ENCODE measurements around the gene ADAMTS19. TPM values are rescaled to one million over a fixed set of nuclear protein-coding genes. Genes with fewer than 3 reads are reported as not detected.

The ADAMTS19 gene
- total and polyA plus RNA-seq, 8 donors, result 0.05 to 18.0 (median 0.87) TPM; not detected in 4

- Histone ChIP-seq H3K9me3 (no peaks in the 10 kb centered on the region), H3K27ac (no peak overlapping the region), H3K4me3 (no peak overlapping the region), H3K27me3 (no peaks in the 10 kb centered on the region), H3K4me1 (no peaks in the 10 kb centered on the region), H3K36me3 (no peaks in the 10 kb centered on the region)
- no peak for DNase-seq
- 62 to 69% (median 67%) methylated on average over 2 of the region's 2 CpGs for WGBS, 5 donors
- TF ChIP-seq POLR2A (IDR thresholded peaks at IDR 0.05) (no peak), POLR2AphosphoS5 (IDR thresholded peaks at IDR 0.05) (no peak), EP300 (IDR thresholded peaks at IDR 0.05) (no peak), CTCF (IDR thresholded peaks at IDR 0.05) (no peak)
- intact Hi-C loops (cut with DNase I; ENCODE audit: low total_unique reads), result no loop called here
These were observed 279.7 kb downstream of the ADAMTS19 start for GRCh38 chr5:129739773-129740172.

GRCh38 chr5:129743541-129744187 lies 283.6 kb downstream of the ADAMTS19 start:
- Histone ChIP-seq H3K27me3 (no peaks in the 10 kb centered on the region), H3K4me1 (no peaks in the 10 kb centered on the region), H3K36me3 (no peaks in the 10 kb centered on the region), H3K4me3 (no peak overlapping the region), H3K27ac (no peak overlapping the region), H3K9me3 (no peaks in the 10 kb centered on the region)
- WGBS, 5 donors, result 57 to 71% (median 67%) methylated on average over 2 of the region's 2 CpGs
- no peak for TF ChIP-seq POLR2AphosphoS5 (IDR thresholded peaks at IDR 0.05)
- no peak for TF ChIP-seq EP300 (IDR thresholded peaks at IDR 0.05)
- no peak for TF ChIP-seq CTCF (IDR thresholded peaks at IDR 0.05)
- no peak for TF ChIP-seq POLR2A (IDR thresholded peaks at IDR 0.05)
- intact Hi-C loops (cut with DNase I; ENCODE audit: low total_unique reads), result no loop called here
- DNase-seq, result no peak

GRCh38 chr5:129745997-129746396 lies 285.9 kb downstream of the ADAMTS19 start:
- DNase-seq, result no peak
- no peaks in the 10 kb centered on the region for H3K27me3 ChIP-seq
- H3K36me3 ChIP-seq, result no peaks in the 10 kb centered on the region
- H3K27ac ChIP-seq, result no peak overlapping the region
- H3K9me3 ChIP-seq, result no peaks in the 10 kb centered on the region
- WGBS, 5 donors, result 86 to 92% (median 91%) methylated on average over 4 of the region's 4 CpGs
- H3K4me3 ChIP-seq, result no peak overlapping the region
- H3K4me1 ChIP-seq, result no peaks in the 10 kb centered on the region
- intact Hi-C loops (cut with DNase I; ENCODE audit: low total_unique reads), result no loop called here
- no peak for TF ChIP-seq POLR2A (IDR thresholded peaks at IDR 0.05)
- no peak for TF ChIP-seq POLR2AphosphoS5 (IDR thresholded peaks at IDR 0.05)
- TF ChIP-seq CTCF (IDR thresholded peaks at IDR 0.05), result no peak
- no peak for TF ChIP-seq EP300 (IDR thresholded peaks at IDR 0.05)

GRCh38 chr5:129746876-129747275 lies 286.8 kb downstream of the ADAMTS19 start:
- Histone ChIP-seq H3K9me3 (no peaks in the 10 kb centered on the region), H3K36me3 (no peaks in the 10 kb centered on the region), H3K27me3 (no peaks in the 10 kb centered on the region), H3K27ac (no peak overlapping the region), H3K4me1 (no peaks in the 10 kb centered on the region), H3K4me3 (no peak overlapping the region)
- WGBS, 5 donors, result 77 to 94% (median 87%) methylated on average over 2 of the region's 2 CpGs
- no peak for TF ChIP-seq EP300 (IDR thresholded peaks at IDR 0.05)
- no peak for TF ChIP-seq CTCF (IDR thresholded peaks at IDR 0.05)
- TF ChIP-seq POLR2AphosphoS5 (IDR thresholded peaks at IDR 0.05), result no peak
- TF ChIP-seq POLR2A (IDR thresholded peaks at IDR 0.05), result no peak
- intact Hi-C loops (cut with DNase I; ENCODE audit: low total_unique reads), result no loop called here
- DNase-seq, result no peak
